Heart left ventricle (tissue), 13 donors: ENCODE measurements around the gene CCDC85C.

Experiments used
- CTCF ChIP-seq, 12 donors: fragments of 200-600 bp; sonication (generic) in 4 of 12; IDR thresholded peaks; one replicate each; pipeline versions ENCODE4 v1.5.0 to v1.8.0; 2018 to 2022; ENCODE audit warnings: antibody characterized with exemption in 12 of 12, mild to moderate bottlenecking in 5 of 12
- POLR2A ChIP-seq, 2 donors: fragments of 450-650 bp; IDR thresholded peaks; one replicate each; pipeline ENCODE4 v1.6.1; 2017; ENCODE audit warnings: antibody characterized with exemption in 2 of 2, mild to moderate bottlenecking in 2 of 2, moderate library complexity in 2 of 2
- donor health status: ischemic (EF 13 %, LVEDD 7.1; RV severe dilation, severe dysfunction).
- donor health status: DM: no; HTN: yes; CAD: no.
- donor health status: DM: no; HTN: no; CAD: no.
- donor health status: ischemic (EF 25% LVEDD 6.9; RV normal size, moderate dysfunction).
- donor health status: ischemic (EF 25% LVEDD 5.7; RV mildly dilated, moderate dysfunction).
- donor health status: ischemic (EF 35%, LVEDD 5.7; RV mildly dilated, moderate dysfunction).
- donor health status: nonischemic (EF 11% LVEDD 7.7; RV severe dilation, severe dysfunction).
- donor health status: DM: yes; HTN: yes; CAD: no.
- donor health status: PGD.
- donor health status: ischemic (EF 29% LVEDD 5.4; RV normal size, mild dysfunction).
- donor health status: nonischemic (EF 23%, LVEDD 6.1; RV moderate dilation, normal function).

- no peak for TF ChIP-seq CTCF (IDR thresholded peaks at IDR 0.05)
- no peak for TF ChIP-seq POLR2A (IDR thresholded peaks at IDR 0.05)
Observed at GRCh38 chr14:99525699-99526080, 78.3 kb downstream of the CCDC85C start.
